Measurements from ENCODE around the gene GGACT.

GGACT gene

DNA sequence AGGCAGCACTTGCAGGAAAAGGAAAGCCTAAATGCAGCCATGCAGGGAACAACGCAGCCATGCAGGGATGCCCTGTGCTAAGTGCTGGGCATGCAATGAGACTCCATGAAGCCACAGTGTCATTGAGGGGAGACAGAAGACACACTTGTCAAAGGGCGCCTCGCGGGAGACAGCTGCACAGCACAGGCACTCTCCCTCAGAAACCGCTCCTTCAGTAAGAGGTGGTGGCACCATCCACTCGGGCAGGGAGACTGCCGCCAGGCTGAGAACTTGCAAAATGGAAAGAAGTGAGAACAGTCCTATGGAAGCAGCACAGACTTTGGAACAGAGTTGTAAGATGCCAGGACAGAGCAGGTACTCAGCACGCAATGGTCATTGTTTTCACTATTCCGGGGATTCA lies 51.1 kb downstream of the GGACT start:
- H4K20me1 ChIP-seq (ENCODE audit: insufficient read depth, low read length), result no peaks in the 10 kb centered on the region
- H2AFZ ChIP-seq (ENCODE audit: low read length), result no peak overlapping the region
- H3K79me2 ChIP-seq (ENCODE audit: low read length), result no peaks in the 10 kb centered on the region
- no peaks in the 10 kb centered on the region for H3K9me2 ChIP-seq (replicated peaks; ENCODE audit: insufficient read depth, low read length)
- H3K27me3 ChIP-seq (replicated peaks; ENCODE audit: insufficient read depth, low read length), result 0 out of 2 replicates have a peak, but pooled peaks cover 9% of the 10 kb centered on the region
- DNase-seq, result no peak
- H3K27ac ChIP-seq (ENCODE audit: low read length), result no peak overlapping the region
- no peak overlapping the region for H3K4me3 ChIP-seq (ENCODE audit: low read length)
- H3F3A ChIP-seq (ENCODE audit: insufficient read depth, low read length), result peaks cover 3% of the 10 kb centered on the region; the same call in 1 of the 2 replicates
- TF ChIP-seq EZH2phosphoT487 (IDR thresholded peaks at IDR 0.05; ENCODE audit: low read length) (no peak), EZH2 (optimal IDR thresholded peaks at IDR 0.05; ENCODE audit: low read depth, low read length) (no peak)
- TF ChIP-seq, protein P1, sequence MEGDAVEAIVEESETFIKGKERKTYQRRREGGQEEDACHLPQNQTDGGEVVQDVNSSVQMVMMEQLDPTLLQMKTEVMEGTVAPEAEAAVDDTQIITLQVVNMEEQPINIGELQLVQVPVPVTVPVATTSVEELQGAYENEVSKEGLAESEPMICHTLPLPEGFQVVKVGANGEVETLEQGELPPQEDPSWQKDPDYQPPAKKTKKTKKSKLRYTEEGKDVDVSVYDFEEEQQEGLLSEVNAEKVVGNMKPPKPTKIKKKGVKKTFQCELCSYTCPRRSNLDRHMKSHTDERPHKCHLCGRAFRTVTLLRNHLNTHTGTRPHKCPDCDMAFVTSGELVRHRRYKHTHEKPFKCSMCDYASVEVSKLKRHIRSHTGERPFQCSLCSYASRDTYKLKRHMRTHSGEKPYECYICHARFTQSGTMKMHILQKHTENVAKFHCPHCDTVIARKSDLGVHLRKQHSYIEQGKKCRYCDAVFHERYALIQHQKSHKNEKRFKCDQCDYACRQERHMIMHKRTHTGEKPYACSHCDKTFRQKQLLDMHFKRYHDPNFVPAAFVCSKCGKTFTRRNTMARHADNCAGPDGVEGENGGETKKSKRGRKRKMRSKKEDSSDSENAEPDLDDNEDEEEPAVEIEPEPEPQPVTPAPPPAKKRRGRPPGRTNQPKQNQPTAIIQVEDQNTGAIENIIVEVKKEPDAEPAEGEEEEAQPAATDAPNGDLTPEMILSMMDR (IDR thresholded peaks at IDR 0.05; ENCODE audit: low read length), result no peak
- H3K4me2 ChIP-seq (ENCODE audit: low read depth, low read length), result no peak overlapping the region
- no peak overlapping the region for H3K9ac ChIP-seq (ENCODE audit: low read length)
- peaks cover 21% of the 10 kb centered on the region for H3K4me1 ChIP-seq (ENCODE audit: low read length)
- no peaks in the 10 kb centered on the region for H3K36me3 ChIP-seq (replicated peaks; ENCODE audit: insufficient read depth, low read length)
- H3K9me3 ChIP-seq (replicated peaks; ENCODE audit: insufficient read depth, low read length), result no peaks in the 10 kb centered on the region

DNA sequence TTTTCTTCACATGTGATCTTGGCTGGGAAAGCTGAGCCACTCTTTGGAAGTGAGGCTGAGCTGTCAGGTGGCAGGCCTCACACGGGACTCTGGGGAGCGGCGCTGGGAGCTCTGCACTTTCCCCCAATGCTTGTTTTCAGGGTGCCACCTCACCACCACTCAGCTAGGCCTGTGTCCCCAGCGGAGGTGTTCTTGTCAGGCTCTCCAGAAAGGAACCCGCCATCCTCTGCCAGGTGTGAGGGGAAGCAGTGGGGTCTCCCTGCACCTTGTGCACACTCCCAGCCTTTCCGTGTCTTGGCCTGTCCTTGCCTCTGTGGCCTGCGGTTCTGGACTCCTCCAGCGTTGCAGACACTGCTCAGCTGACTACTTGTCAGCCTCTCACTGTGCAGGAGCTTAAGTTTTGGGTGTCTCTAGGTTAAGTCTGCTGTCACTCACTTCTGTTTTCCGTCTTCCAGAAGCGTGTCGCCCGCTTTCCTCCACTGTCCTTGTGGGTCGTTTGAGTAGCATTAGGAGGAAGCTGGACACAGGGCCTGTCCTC lies 51.9 kb downstream of the GGACT start:
- no peak for DNase-seq
- Histone ChIP-seq H3K79me2 (ENCODE audit: low read length) (no peaks in the 10 kb centered on the region), H3K27ac (ENCODE audit: low read length) (no peak overlapping the region), H3K4me3 (ENCODE audit: low read length) (no peak overlapping the region), H3K9me3 (replicated peaks; ENCODE audit: insufficient read depth, low read length) (no peaks in the 10 kb centered on the region), H2AFZ (ENCODE audit: low read length) (no peak overlapping the region), H3K4me2 (ENCODE audit: low read depth, low read length) (no peak overlapping the region), H3K27me3 (replicated peaks; ENCODE audit: insufficient read depth, low read length) (0 out of 2 replicates have a peak, but pooled peaks cover 9% of the 10 kb centered on the region), H3F3A (ENCODE audit: insufficient read depth, low read length) (no peaks in the 10 kb centered on the region), H4K20me1 (ENCODE audit: insufficient read depth, low read length) (no peaks in the 10 kb centered on the region), H3K4me1 (ENCODE audit: low read length) (peaks cover 14% of the 10 kb centered on the region), H3K36me3 (replicated peaks; ENCODE audit: insufficient read depth, low read length) (no peaks in the 10 kb centered on the region), H3K9ac (ENCODE audit: low read length) (no peak overlapping the region), H3K9me2 (replicated peaks; ENCODE audit: insufficient read depth, low read length) (no peaks in the 10 kb centered on the region)
- TF ChIP-seq, protein P1 (IDR thresholded peaks at IDR 0.05; ENCODE audit: low read length), result no peak
- TF ChIP-seq EZH2 (optimal IDR thresholded peaks at IDR 0.05; ENCODE audit: low read depth, low read length) (no peak), EZH2phosphoT487 (IDR thresholded peaks at IDR 0.05; ENCODE audit: low read length) (no peak)

DNA sequence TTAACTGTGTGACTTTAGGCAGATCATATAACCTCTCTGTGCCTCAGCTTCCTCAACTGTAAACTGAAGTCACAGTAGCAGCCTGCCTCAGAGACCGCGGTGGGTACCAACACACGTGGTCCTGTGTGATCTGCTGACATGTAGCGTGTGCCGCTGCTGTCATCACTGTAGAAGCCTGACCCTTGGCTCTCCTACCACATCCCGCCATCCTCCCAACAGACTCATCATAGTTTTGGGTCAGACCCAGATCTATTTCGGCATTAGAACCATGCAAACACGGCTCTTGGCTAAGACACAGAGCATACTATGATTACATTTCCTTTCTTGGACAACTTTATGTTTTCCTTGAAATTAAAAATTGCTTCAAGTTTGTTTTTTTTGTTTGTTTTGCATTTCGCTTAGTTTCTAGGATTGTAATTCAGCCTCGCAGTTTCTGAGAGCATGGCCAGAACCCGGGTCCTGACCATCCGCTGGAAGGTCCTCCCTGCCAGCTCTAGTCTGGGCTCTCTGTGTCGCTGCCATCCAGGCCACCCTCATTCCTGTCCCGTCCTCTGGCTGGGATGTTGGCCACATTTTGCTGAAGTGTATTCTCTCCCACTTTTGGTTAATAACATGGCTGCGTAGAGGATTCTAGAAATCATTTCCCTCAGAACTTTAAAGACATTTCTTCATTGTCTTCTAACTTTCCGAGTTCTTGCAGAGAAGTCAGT lies 53.0 kb downstream of the GGACT start:
- TF ChIP-seq, protein P1 (IDR thresholded peaks at IDR 0.05; ENCODE audit: low read length), result no peak
- TF ChIP-seq EZH2 (optimal IDR thresholded peaks at IDR 0.05; ENCODE audit: low read depth, low read length) (no peak), EZH2phosphoT487 (IDR thresholded peaks at IDR 0.05; ENCODE audit: low read length) (no peak)
- no peak overlapping the region for H3K4me2 ChIP-seq (ENCODE audit: low read depth, low read length)
- no peaks in the 10 kb centered on the region for H4K20me1 ChIP-seq (ENCODE audit: insufficient read depth, low read length)
- no peak overlapping the region for H3K27ac ChIP-seq (ENCODE audit: low read length)
- 0 out of 2 replicates have a peak, but pooled peaks cover 4% of the 10 kb centered on the region for H3K27me3 ChIP-seq (replicated peaks; ENCODE audit: insufficient read depth, low read length)
- no peaks in the 10 kb centered on the region for H3K79me2 ChIP-seq (ENCODE audit: low read length)
- no peak overlapping the region for H3K9ac ChIP-seq (ENCODE audit: low read length)
- peaks cover 14% of the 10 kb centered on the region for H3K4me1 ChIP-seq (ENCODE audit: low read length)
- no peaks in the 10 kb centered on the region for H3K36me3 ChIP-seq (replicated peaks; ENCODE audit: insufficient read depth, low read length)
- no peaks in the 10 kb centered on the region for H3K9me2 ChIP-seq (replicated peaks; ENCODE audit: insufficient read depth, low read length)
- H3K9me3 ChIP-seq (replicated peaks; ENCODE audit: insufficient read depth, low read length), result no peaks in the 10 kb centered on the region
- no peak for DNase-seq
- no peaks in the 10 kb centered on the region for H3F3A ChIP-seq (ENCODE audit: insufficient read depth, low read length)
- no peak overlapping the region for H3K4me3 ChIP-seq (ENCODE audit: low read length)
- H2AFZ ChIP-seq (ENCODE audit: low read length), result no peak overlapping the region

Measured in MM.1S (cell line).